HG03354 (cell line): ENCODE results near the gene HRNR.
"Not testable (repeated sequence)": the region's sequence is repeated elsewhere in the genome, so short reads cannot be mapped to it uniquely, and the experiment has no call there.

Experiments
- ATAC-seq: cut with Tn5 transposase; IDR thresholded peaks from one replicate; pipeline ENCODE4 v1.9.1; 2021; ENCODE audit warnings: mild to moderate bottlenecking; ENCODE audit not compliant: unreplicated experiment, poor library complexity, severe bottlenecking

Gene HRNR

GRCh38 chr1:152224093-152224492 lies at the start of gene HRNR:
Gene HRNR (minus strand): TSS chr1:152224193. CDS start chr1:152223253, 940 bp downstream.
- ATAC-seq, result no peak

DNA sequence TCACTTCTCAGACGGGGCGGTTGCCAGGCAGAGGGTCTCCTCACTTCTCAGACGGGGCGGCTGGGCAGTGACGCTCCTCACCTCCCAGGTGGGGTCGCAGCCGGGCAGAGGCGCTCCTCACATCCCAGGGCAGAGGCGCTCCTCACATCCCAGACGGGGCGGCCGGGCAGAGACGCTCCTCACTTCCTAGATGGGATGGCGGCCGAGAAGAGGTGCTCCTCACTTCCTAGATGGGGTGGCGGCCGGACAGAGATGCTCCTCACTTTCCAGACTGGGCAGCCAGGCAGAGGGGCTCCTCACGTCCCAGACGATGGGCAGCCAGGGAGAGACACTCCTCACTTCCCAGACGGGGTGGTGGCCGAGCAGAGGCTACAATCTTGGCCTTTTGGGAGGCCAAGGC lies 32.4 kb upstream of the HRNR start:
- not testable (repeated sequence) for ATAC-seq

- ATAC-seq, result no peak
Observed at GRCh38 chr1:152252157-152252556, 28.2 kb upstream of the HRNR start.

- ATAC-seq, result no peak
Observed at GRCh38 chr1:152251391-152251790, 27.4 kb upstream of the HRNR start.

DNA sequence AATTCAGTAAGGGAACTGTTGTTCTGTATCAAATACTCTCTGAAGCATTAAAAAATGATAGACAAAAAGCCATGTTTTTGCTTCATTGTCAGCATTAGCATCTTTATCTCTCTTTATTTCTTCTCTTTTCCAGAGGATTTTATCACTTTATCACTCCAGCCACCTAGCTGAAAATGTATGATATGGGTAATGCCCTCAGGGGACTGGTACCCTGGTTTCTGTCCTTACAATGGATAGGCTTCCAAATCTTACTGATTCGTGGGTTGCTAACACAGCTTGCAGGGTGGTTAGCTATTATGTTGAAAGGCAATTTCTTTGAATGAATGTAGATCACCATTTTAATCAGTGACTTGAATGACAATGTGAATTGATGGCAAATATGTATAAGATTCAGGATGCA lies 23.3 kb upstream of the HRNR start:
- no peak for ATAC-seq

- ATAC-seq, result no peak
Observed at GRCh38 chr1:152244576-152245273, 20.7 kb upstream of the HRNR start.

DNA sequence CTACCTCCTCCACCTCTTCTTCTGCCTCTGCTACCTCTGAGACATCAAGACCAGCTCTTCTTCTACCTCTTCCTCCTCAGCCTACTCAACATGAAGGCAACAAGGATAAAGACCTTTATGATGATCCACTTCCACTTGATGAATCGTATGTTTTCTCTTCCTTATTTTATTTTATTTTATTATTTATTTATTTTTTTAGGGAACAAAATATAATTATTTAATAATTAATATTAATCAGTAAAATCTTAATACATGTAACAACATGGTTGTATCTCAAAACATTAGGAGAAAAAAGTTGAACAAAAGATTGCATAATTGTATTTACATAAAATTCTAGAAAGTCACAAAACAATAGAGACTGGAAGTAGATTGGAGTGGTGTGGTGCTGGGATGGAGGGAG lies 13.1 kb upstream of the HRNR start:
- ATAC-seq, result no peak

GRCh38 chr1:152228831-152229230 lies 4.8 kb upstream of the HRNR start:
- ATAC-seq, result no peak

- no peak for ATAC-seq
Observed at GRCh38 chr1:152227310-152227928, 3.4 kb upstream of the HRNR start.

DNA sequence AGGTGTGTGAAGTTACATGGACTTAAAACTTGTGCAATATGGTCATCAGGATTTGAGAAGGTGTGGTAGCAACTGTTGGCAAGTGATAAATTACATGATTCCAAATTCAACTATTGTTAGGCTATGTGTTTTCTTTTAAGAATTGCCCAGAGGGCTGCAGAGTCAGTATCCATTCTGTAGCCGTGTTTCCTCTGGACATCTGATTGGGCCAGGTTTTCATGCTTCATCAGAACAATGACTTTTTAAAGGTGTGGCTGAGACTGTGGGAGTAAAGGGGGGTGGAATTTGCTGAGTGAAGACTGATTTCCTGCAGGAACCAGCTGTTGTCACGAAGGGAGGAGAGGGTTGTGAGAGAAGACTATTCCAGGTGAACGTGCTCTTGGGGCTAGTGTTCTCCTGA lies 1.7 kb upstream of the HRNR start:
- no peak for ATAC-seq

- no peak for ATAC-seq
Observed at GRCh38 chr1:152220166-152221163, 3.5 kb downstream of the HRNR start.

GRCh38 chr1:152219438-152219837 lies 4.6 kb downstream of the HRNR start:
- not testable (repeated sequence) for ATAC-seq

GRCh38 chr1:152218762-152219436 lies 5.1 kb downstream of the HRNR start:
- no peak for ATAC-seq

GRCh38 chr1:152215604-152216003 lies 8.4 kb downstream of the HRNR start:
- ATAC-seq, result not testable (repeated sequence)

DNA sequence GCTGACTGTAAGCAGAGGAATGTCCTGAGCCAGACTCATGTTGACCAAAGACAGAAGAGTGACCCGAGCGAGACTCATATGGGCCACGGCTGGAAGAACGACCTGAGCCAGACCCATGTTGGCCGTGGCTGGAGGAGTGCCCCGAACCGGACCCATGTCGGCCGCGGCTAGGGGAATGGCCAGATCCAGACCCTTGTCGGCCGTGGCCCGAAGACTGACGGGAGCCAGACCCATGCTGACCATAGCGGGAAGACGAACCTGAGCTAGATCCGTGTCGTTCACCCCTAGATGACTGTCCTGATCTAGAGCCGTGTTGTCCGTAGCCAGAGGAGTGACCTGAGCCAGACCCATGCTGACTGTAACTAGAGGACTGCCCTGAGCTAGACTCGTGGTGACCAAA lies 9.1 kb downstream of the HRNR start:
- not testable (repeated sequence) for ATAC-seq

- no peak for ATAC-seq
Observed at GRCh38 chr1:152198982-152199381, 25.0 kb downstream of the HRNR start.

GRCh38 chr1:152197361-152197941 lies 26.5 kb downstream of the HRNR start:
- ATAC-seq, result no peak

DNA sequence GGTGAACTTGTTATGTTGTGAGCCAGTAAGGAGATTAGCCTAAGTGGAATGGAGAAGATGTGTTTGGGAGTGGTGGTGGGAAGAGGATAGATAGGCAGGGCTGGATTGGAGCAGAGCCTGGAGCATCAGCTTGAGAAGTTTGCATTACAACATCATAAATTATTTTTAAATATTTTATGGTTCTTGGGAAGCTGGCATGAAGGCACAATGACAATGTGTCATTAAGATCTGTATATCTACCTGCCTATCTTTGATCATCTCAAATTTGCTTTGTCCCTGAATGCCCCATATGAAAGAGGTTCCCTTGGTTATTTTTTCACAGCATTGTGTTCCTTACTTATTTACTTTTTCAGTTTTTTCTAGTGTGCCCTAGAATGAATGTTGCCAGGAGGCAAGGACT lies 32.3 kb downstream of the HRNR start:
- no peak for ATAC-seq

- no peak for ATAC-seq
Observed at GRCh38 chr1:152191260-152191659, 32.7 kb downstream of the HRNR start.

GRCh38 chr1:152190589-152190988 lies 33.4 kb downstream of the HRNR start:
- no peak for ATAC-seq
